HepG2 (cell line): ENCODE data around the gene H1-8. TPM values are rescaled to one million over a fixed set of nuclear protein-coding genes. Genes with fewer than 3 reads are reported as not detected.

ENCODE experiments used
- ATAC-seq: fragments of 200-7000 bp; cut with Tn5 transposase; 3 replicates; pipeline ENCODE4 v1.9.1; 2020; ENCODE audit warnings: mild to moderate bottlenecking, moderate library complexity
- BruUV-seq: library from RNA; stranded (reverse); fragments of 400-500 nt; replicated peaks from 2 replicates; lab custom pipeline; 2021; lab: Mats Ljungman, UMichigan
- CTCF ChIA-PET: fragments of 300-600 bp; formaldehyde crosslinking; extraction: SDS; loops from one replicate; lab custom pipeline; 2021; ENCODE audit warnings: low total read pairs, inconsistent platforms, low intra/inter-chr PET ratio; lab: Yijun Ruan, JAX
- POLR2A ChIA-PET: fragments of 350-600 bp; sonication (Branson Sonifier 250); formaldehyde crosslinking; loops from one replicate; lab custom pipeline; 2020; ENCODE audit warnings: antibody characterized with exemption, inconsistent platforms; lab: Yijun Ruan, JAX
- DNase-seq: peaks from one replicate; pipeline ENCODE4 v3.0.0-alpha.2; 2015; ENCODE audit warnings: low spot score
- FAIRE-seq: peaks from 3 replicates; lab custom pipeline; 2011; peaks lifted over from hg19 to GRCh38; lab: Jason Lieb, UNC
- H2AFZ ChIP-seq: one replicate; pipeline ENCODE4 v1.6.1; 2011; ENCODE audit warnings: low read length, inconsistent platforms
- H3K27ac ChIP-seq: fragments of 300-600 bp; 3 replicates; pipeline ENCODE4 v1.8.0; 2011; ENCODE audit warnings: mixed run types, mild to moderate bottlenecking, mixed read lengths, low read length, inconsistent platforms; ENCODE audit not compliant: insufficient read depth; ENCODE audit errors: extremely low read length
- H3K27me3 ChIP-seq, 2 experiments: fragments of 200-600 bp in 1 of 2; 2 replicates in 1 of 2; 3 replicates in 1 of 2; pipeline versions ENCODE4 v1.6.0 to v1.8.0; 2011; ENCODE audit warnings: low read length in 2 of 2, mild to moderate bottlenecking in 2 of 2, moderate library complexity in 2 of 2, inconsistent platforms in 1 of 2; ENCODE audit not compliant: insufficient read depth in 2 of 2, control insufficient read depth in 1 of 2
- H3K36me3 ChIP-seq, 2 experiments: fragments of 200-600 bp in 1 of 2; replicated peaks in 1 of 2; 2 replicates in 1 of 2; 3 replicates in 1 of 2; pipeline versions ENCODE4 v1.5.1 to v1.8.0; 2011; ENCODE audit warnings: low read length in 2 of 2, inconsistent platforms in 1 of 2; ENCODE audit not compliant: insufficient read depth in 2 of 2, control insufficient read depth in 1 of 2
- H3K4me1 ChIP-seq: 2 replicates; pipeline ENCODE4 v1.5.1; 2012; ENCODE audit warnings: low read length, inconsistent platforms; ENCODE audit not compliant: insufficient read depth
- H3K4me2 ChIP-seq: 2 replicates; pipeline ENCODE4 v1.6.0; 2011; ENCODE audit warnings: low read depth, low read length, inconsistent platforms
- H3K4me3 ChIP-seq, 3 experiments: fragments of 200-600 bp in 1 of 3; sonication (generic), shearing (Covaris generic) in 1 of 3; replicated peaks in 1 of 3; 2 replicates each; pipeline ENCODE4 v1.5.1; 2011 to 2016; ENCODE audit warnings: low read length in 3 of 3, inconsistent platforms in 2 of 3, low read depth in 2 of 3, mild to moderate bottlenecking in 2 of 3, control low read depth in 1 of 3, mixed read lengths in 1 of 3; ENCODE audit not compliant: insufficient read depth in 1 of 3
- H3K79me2 ChIP-seq: one replicate; pipeline ENCODE4 v1.6.1; 2011; ENCODE audit warnings: low read length, inconsistent platforms; ENCODE audit not compliant: insufficient read depth
- H3K9ac ChIP-seq: 2 replicates; pipeline ENCODE4 v1.6.0; 2011; ENCODE audit warnings: mild to moderate bottlenecking, low read depth, low read length, inconsistent platforms; ENCODE audit not compliant: insufficient read depth
- H3K9me3 ChIP-seq: 2 replicates; pipeline ENCODE4 v1.5.1; 2012; ENCODE audit warnings: mild to moderate bottlenecking, low read length
- H4K20me1 ChIP-seq: 2 replicates; pipeline ENCODE4 v1.6.0; 2011; ENCODE audit warnings: inconsistent platforms, mild to moderate bottlenecking, low read length, moderate library complexity; ENCODE audit not compliant: insufficient read depth
- DZIP1 ChIP-seq: sonication (generic); formaldehyde crosslinking; IDR thresholded peaks from 2 replicates; pipeline ENCODE4 v1.5.0; 2020; ENCODE audit warnings: mild to moderate bottlenecking, missing genetic modification reagents
- FOXK2 ChIP-seq: fragments of 450-650 bp; IDR thresholded peaks from 2 replicates; pipeline ENCODE4 v1.6.1; 2016
- KLF6 ChIP-seq: IDR thresholded peaks from 2 replicates; pipeline ENCODE4 v1.8.0; 2016; ENCODE audit warnings: missing biosample characterization, missing genetic modification reagents
- PHF8 ChIP-seq: sonication (generic); formaldehyde crosslinking; IDR thresholded peaks from 2 replicates; pipeline ENCODE4 v1.5.0; 2020; ENCODE audit warnings: missing genetic modification reagents
- SP4 ChIP-seq: sonication (generic); formaldehyde crosslinking; IDR thresholded peaks from 2 replicates; pipeline ENCODE4 v1.8.1; 2023; ENCODE audit warnings: mild to moderate bottlenecking, missing genetic modification reagents
- SRSF4 ChIP-seq: fragments of 200-400 bp; formaldehyde crosslinking; IDR thresholded peaks from one replicate; pipeline ENCODE4 v1.6.1; 2018; ENCODE audit warnings: mild to moderate bottlenecking, low read depth, low read length, moderate library complexity; ENCODE audit not compliant: poor library complexity, severe bottlenecking
- ZNF276 ChIP-seq: sonication (generic); formaldehyde crosslinking; IDR thresholded peaks from 2 replicates; pipeline ENCODE4 v1.4.0; 2020; ENCODE audit warnings: mild to moderate bottlenecking, low read depth, missing genetic modification reagents
- ZNF710 ChIP-seq: sonication (generic); formaldehyde crosslinking; IDR thresholded peaks from 2 replicates; pipeline ENCODE4 v1.5.0; 2020; ENCODE audit warnings: mild to moderate bottlenecking, missing genetic modification reagents, borderline replicate concordance
- ZNF766 ChIP-seq: sonication (generic); formaldehyde crosslinking; IDR thresholded peaks from 2 replicates; pipeline ENCODE4 v1.5.0; 2020; ENCODE audit warnings: missing genetic modification reagents, borderline replicate concordance
- WGBS: methylation state at CpG from one replicate; pipeline ENCODE4 v1.1.6; 2017; ENCODE audit warnings: low lambda C conversion rate; 5-methylcytosine and 5-hydroxymethylcytosine counted together
- in situ Hi-C: cut with HindIII; loops from 2 replicates; pipeline ENCODE4 v1.10.0; 2017; ENCODE audit warnings: low pct_unique_long_range_greater_than_20kb; ENCODE audit not compliant: extremely low pct_ligation_motif_present
- intact Hi-C: fragments of 100-400 bp; cut with micrococcal nuclease; formaldehyde crosslinking; loops from one replicate; pipeline ENCODE4 v1.10.0; 2022; ENCODE audit not compliant: unreplicated experiment
- polyA plus RNA-seq, 8 experiments: library from polyadenylated mRNA; depleted of rRNA in 3 of 8; stranded (reverse) in 7 of 8; unstranded in 1 of 8; fragments of >200 nt; fragmentation: Illumina TruSeq in 4 of 8; extraction: Trizol in 4 of 8; gene quantifications; 2 replicates each; pipeline versions ENCODE4 v1.2.1 to v1.2.3, GENCODE V29; 2011 to 2016; ENCODE audit warnings: low read depth in 4 of 8, missing spikeins in 1 of 8, mixed read lengths in 1 of 8; ENCODE audit not compliant: insufficient read depth in 1 of 8
- total RNA-seq, 5 experiments: library from RNA; depleted of rRNA; stranded (reverse); fragments of >200 nt; fragmentation: Illumina TruSeq; extraction: Trizol; gene quantifications; 2 replicates each; pipeline ENCODE4 v1.2.3, GENCODE V29; 2016; ENCODE audit warnings: low read depth in 1 of 5

The H1-8 gene
- total and polyA plus RNA-seq, 2 of the 13 experiments (the other 11 are each of a cell fraction or from before 2014, with no cell fraction given): 0.08 TPM; not detected in 1

GRCh38 chr3:129587566-129588210 lies 44.7 kb downstream of the H1-8 start:
- TF ChIP-seq FOXK2: no peak
- TF ChIP-seq SP4 (CRISPR knock-in tag): no peak
- no peak for TF ChIP-seq ZNF276 (CRISPR knock-in tag)
- TF ChIP-seq ZNF766 (CRISPR knock-in tag): no peak
- no peak overlapping the region for H3K4me3 ChIP-seq
- peaks cover 22% of the 10 kb centered on the region for H3K4me1 ChIP-seq
- ChIA-PET CTCF (no interaction called here), POLR2A (no interaction called here)
- H3K79me2 ChIP-seq: peaks cover 25% of the 10 kb centered on the region
- intact Hi-C loops (no loop called here), in situ Hi-C loops (no loop called here)
- no TSS peak for BruUV-seq
- H3K36me3 ChIP-seq: peaks cover 43 to 57% of the 10 kb centered on the region in 2 experiments
- H3K9ac ChIP-seq: no peak overlapping the region
- H3K9me3 ChIP-seq: no peaks in the 10 kb centered on the region
- H3K27ac ChIP-seq: no peak overlapping the region
- WGBS: 92% methylated on average over 8 of the region's 10 CpGs
- no peak overlapping the region for H2AFZ ChIP-seq
- no peak overlapping the region for H3K4me2 ChIP-seq
- no peak for FAIRE-seq
- ATAC-seq: no peak
- H4K20me1 ChIP-seq: no peaks in the 10 kb centered on the region
- H3K27me3 ChIP-seq: no peaks in the 10 kb centered on the region
- no peak for DNase-seq

- in situ Hi-C loops: no loop called here
- ATAC-seq: no peak
- no peak for DNase-seq
- peaks cover 25 to 33% of the 10 kb centered on the region in 2 experiments for H3K36me3 ChIP-seq
- FAIRE-seq: no peak
- peaks cover 47% of the 10 kb centered on the region for H3K4me1 ChIP-seq
- H3K9ac ChIP-seq: no peak overlapping the region
- CTCF ChIA-PET: no interaction called here
- 95% methylated on average over 7 of the region's 8 CpGs for WGBS
- peaks cover 38% of the 10 kb centered on the region for H3K79me2 ChIP-seq
- BruUV-seq: no TSS peak
- intact Hi-C loops: no loop called here
- H3K9me3 ChIP-seq: no peaks in the 10 kb centered on the region
- no peak overlapping the region for H3K4me2 ChIP-seq
- POLR2A ChIA-PET: no interaction called here
- H3K27me3 ChIP-seq: no peaks in the 10 kb centered on the region
- H2AFZ ChIP-seq: no peak overlapping the region
- no peaks in the 10 kb centered on the region for H4K20me1 ChIP-seq
- H3K4me3 ChIP-seq: no peak overlapping the region
- no peak overlapping the region for H3K27ac ChIP-seq
- TF ChIP-seq DZIP1 (CRISPR knock-in tag): no peak
- no peak for TF ChIP-seq SRSF4
- TF ChIP-seq KLF6 (CRISPR knock-in tag): no peak
- no peak for TF ChIP-seq ZNF710 (CRISPR knock-in tag)
- no peak for TF ChIP-seq PHF8 (CRISPR knock-in tag)
These were observed 47.2 kb downstream of the H1-8 start for GRCh38 chr3:129590215-129590614.
